PFSK-1 (cell line): ENCODE data around the gene SUPT3H.

Source experiments
- POLR2AphosphoS5 ChIP-seq: IDR thresholded peaks from 2 replicates; pipeline ENCODE4 v1.6.1; 2012; ENCODE audit warnings: low read depth, mild to moderate bottlenecking, control low read depth, low read length, moderate library complexity
- SIN3A ChIP-seq: IDR thresholded peaks from 2 replicates; pipeline ENCODE4 v1.6.1; 2012; ENCODE audit warnings: mild to moderate bottlenecking, low read length, moderate library complexity, borderline replicate concordance; ENCODE audit not compliant: insufficient read depth

DNA sequence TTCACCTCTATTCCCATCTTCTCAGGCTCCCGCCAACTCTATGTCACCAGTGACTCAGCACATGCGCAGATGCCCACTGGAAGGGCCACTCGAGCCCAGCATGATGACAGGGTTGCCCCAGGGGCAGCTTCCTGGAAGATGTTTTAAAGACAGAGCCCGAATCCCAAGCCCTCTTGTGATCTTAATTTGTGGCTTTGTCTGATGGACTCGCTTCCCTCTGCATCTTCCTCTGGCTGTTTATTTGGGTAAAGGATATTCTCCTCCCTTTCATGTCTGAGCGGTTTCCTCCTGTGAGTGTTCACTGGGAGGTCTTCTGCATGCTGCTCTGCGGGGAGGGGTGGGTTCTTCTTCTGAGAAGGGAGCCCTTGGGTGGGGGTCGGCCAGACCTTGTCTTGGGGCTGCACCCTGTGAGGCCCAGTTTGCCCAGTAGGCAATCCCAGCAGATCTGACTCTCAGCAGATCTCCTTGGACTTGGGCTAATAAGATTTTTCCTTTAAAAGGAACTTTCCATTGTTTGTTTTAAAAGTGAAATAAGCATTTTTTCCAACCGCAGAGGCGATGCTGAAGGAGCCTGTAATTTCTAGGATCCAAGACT, 589.2 kb downstream of the SUPT3H start:
- TF ChIP-seq POLR2AphosphoS5, result no peak
- no peak for TF ChIP-seq SIN3A
